Hypothalamus (tissue), 51 donors: Measurements from ENCODE around the gene CAMK1D.
A peak's percentile ranks its signal among the peaks of the same experiment; 100 is the strongest.
"Not testable (repeated sequence)": the region's sequence is repeated elsewhere in the genome, so short reads cannot be mapped to it uniquely, and the experiment has no call there.

ENCODE experiments used
- DNase-seq, 51 donors: peaks; one replicate each; lab custom pipeline; 2025; lab: John Stamatoyannopoulos, UW

CAMK1D gene

GRCh38 chr10:12348870-12349628, at the start of gene CAMK1D:
CAMK1D (plus strand) TSS chr10:12349547.
- peak in 47 of 51 donors; percentile 15 to 82 (median 61) for DNase-seq

GRCh38 chr10:12301036-12301435, 48.3 kb upstream of the CAMK1D start:
- DNase-seq = not testable (repeated sequence)

DNA sequence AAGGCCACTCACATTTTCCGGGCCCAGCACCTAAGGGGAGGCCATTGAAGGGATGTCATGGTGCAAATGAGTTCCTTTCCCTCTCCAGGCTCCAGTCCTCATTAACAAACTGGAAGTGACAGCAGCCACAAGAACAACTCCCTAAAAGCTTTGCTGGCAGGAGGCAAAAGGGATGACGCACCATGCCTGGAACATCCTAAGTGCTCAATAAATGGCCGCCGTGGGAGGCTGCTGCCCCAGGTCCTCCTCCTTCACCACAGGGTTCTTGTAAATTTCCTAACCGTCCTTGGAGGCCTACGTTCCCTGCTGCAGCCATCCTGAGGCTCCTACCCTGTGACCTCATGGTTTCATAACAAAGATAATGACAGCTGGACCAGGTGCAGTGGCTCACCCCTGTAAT, 41.3 kb upstream of the CAMK1D start:
- no peak for DNase-seq

- no peak for DNase-seq
Observed at GRCh38 chr10:12308736-12309375, 40.5 kb upstream of the CAMK1D start.

DNA sequence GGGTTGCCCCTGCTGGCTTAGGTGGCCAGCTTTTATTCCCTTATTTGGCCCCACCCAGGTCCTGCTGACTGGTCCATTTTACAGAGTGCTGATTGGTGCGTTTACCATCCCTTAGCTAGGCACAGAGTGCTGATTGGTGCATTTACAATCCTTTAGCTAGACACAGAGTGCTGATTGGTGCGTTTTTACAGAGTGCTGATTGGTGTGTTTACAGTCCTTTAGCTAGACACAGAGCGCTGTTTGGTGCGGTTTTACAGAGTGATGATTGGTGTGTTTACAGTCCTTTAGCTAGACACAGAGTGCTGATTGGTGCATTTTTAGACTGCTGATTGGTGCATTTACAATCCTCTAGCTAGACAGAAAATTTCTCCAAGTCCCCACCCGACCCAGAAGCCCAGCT, 39.6 kb upstream of the CAMK1D start:
- not testable (repeated sequence) for DNase-seq

DNA sequence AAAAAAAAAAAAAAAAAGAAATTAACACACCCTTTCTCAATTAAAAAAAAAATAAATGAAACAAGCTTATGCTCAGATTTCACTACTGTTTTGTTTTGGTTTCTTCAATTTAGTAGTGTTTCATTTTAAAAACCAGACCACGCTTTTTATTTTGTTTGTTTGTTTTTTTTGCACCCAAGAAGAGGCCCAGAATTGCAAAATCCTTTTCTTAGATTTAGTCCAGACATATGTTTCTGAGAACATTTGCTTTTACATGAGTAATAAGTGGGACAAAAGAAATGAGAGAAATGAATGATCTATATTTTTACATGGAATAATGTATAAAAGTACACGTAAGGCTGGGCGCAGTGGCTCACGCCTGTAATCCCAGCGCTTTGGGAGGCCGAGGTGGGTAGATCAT, 34.5 kb upstream of the CAMK1D start:
- DNase-seq = no peak

GRCh38 chr10:12319076-12319475, 30.3 kb upstream of the CAMK1D start:
- no peak for DNase-seq

DNA sequence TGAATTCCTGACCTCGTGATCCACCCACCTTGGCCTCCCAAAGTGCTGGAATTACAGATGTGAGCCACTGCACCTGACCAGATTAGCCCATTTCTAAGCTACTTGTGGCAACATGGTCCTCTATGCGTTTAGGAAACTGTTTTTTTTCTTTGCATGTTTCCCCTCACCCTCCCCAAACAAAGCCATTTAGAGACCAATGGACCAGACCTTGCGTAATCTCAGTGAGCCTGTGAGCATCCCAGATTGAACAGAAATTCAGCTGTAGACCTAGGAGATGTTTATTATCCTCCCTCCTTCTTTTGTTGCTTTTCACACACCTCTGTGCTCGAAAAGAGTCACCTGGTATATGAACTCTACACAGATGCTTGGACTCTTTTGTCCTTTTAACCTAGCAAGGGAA, 28.5 kb upstream of the CAMK1D start:
- DNase-seq = no peak

DNA sequence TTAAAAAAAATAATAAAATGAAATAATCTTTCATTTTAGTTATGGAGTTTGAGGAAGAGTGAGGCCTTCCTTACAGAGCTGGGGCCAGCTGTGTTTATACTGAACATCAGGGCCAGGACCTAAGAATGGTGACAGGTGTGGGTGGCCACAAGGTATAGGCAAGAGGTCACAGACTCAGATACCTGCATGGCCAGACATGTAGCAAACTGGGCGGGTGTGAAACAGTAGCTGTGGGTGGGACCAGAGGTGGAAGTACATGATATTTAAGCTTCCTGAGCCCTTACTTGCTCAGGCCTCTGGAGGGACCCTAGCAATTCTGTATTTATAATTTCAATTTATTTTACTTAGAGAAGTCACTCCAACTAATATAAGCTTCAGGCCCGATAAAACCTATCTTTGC, 27.7 kb upstream of the CAMK1D start:
- no peak for DNase-seq

- DNase-seq = peak in 2 of 51 donors; percentile 7 to 9
Observed at GRCh38 chr10:12322583-12323131, 26.7 kb upstream of the CAMK1D start.

GRCh38 chr10:12324530-12324929, 24.8 kb upstream of the CAMK1D start:
- DNase-seq = no peak

GRCh38 chr10:12327074-12327473, 22.3 kb upstream of the CAMK1D start:
- no peak for DNase-seq

DNA sequence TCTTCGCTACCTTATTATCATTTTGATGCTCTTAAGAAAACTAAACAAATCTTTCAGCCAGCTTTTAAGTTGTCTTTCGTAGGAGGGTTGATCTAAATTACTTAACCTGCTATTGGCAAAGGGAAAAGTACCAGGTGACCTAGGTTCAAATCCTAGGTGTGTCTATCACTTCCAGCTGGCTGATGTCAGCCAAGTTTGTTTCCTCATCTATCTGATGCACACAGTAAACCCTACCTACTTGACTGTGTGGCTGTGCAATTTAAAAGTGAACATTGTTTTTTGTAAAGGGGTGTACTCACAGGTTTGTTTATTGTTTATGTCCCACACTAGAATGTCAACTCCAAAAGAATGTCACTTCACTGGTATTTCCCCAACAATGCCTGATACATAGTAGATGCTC, 21.9 kb upstream of the CAMK1D start:
- DNase-seq = no peak

DNA sequence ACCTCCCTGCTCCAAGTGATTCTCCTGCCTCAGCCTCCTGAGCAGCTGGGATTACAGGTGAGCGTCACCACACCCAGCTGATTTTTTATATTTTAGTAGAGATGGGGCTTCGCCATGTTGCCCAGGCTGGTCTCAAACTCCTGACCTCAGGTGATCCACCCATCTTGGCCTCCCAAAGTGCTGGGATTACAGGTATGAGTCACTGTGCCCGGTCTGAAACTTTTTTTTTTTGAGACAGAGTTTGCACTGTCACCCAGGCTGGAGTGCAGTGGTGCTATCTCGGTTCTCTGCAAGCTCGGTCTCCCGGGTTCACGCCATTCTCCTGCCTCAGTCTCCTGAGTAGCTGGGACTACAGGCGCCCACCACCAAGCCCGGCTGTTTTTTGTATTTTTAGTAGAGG, 21.0 kb upstream of the CAMK1D start:
- not testable (repeated sequence) for DNase-seq

GRCh38 chr10:12332572-12333379, 16.6 kb upstream of the CAMK1D start:
- DNase-seq = no peak

- DNase-seq = peak in 18 of 51 donors; percentile 5 to 72 (median 28)
Observed at GRCh38 chr10:12333380-12334185, 15.8 kb upstream of the CAMK1D start.

DNA sequence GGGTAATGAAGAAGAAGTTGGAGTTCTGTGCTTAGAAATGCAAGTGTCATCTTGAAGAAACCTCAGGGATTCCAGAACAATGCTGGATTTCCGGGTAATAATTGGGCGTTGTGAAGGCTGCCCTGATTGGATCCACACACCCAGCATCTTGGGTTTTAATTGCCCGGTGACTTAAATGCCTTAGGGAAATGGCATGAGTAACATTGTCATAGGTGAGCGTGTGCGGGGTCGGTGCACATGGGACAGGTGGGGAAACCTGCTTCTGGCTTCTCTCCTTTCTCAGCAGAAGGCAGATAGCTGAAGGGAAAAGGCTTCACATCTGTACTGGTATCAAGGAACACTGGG, 15.2 kb upstream of the CAMK1D start:
- DNase-seq = no peak

- not testable (repeated sequence) for DNase-seq
Observed at GRCh38 chr10:12335169-12335568, 14.2 kb upstream of the CAMK1D start.

- no peak for DNase-seq
Observed at GRCh38 chr10:12337453-12338372, 11.6 kb upstream of the CAMK1D start.
